HEK293 (cell line): ENCODE results near the gene KCNQ1.

Source experiments
- BCL11A ChIP-seq: fragments of 450-650 bp; formaldehyde crosslinking; IDR thresholded peaks from 2 replicates; pipeline ENCODE4 v1.5.1; 2016; ENCODE audit warnings: low read depth, missing biosample characterization, missing genetic modification characterization
- ZBTB8A ChIP-seq: fragments of 450-650 bp; formaldehyde crosslinking; IDR thresholded peaks from 2 replicates; pipeline ENCODE4 v1.5.1; 2016; ENCODE audit warnings: missing biosample characterization, missing genetic modification characterization
- ZFP37 ChIP-seq: fragments of 450-650 bp; formaldehyde crosslinking; IDR thresholded peaks from 2 replicates; pipeline ENCODE4 v1.5.1; 2016; ENCODE audit warnings: missing biosample characterization, missing genetic modification characterization
- ZNF23 ChIP-seq: fragments of 450-650 bp; formaldehyde crosslinking; IDR thresholded peaks from 2 replicates; pipeline ENCODE4 v1.5.1; 2016; ENCODE audit warnings: missing biosample characterization, missing genetic modification characterization, borderline replicate concordance
- TF ChIP-seq, protein P1 (sequence below): fragments of 450-650 bp; formaldehyde crosslinking; IDR thresholded peaks from 2 replicates; pipeline ENCODE4 v1.5.1; 2016; ENCODE audit warnings: missing biosample characterization, missing genetic modification characterization
- TF ChIP-seq, protein P2 (sequence below): fragments of 450-650 bp; formaldehyde crosslinking; IDR thresholded peaks from 2 replicates; pipeline ENCODE4 v1.5.1; 2016; ENCODE audit warnings: missing biosample characterization, missing genetic modification characterization, low read depth
- TF ChIP-seq, protein P3 (sequence below): fragments of 450-650 bp; formaldehyde crosslinking; IDR thresholded peaks from 2 replicates; pipeline ENCODE4 v1.5.1; 2017; ENCODE audit warnings: missing biosample characterization, missing genetic modification characterization

DNA sequence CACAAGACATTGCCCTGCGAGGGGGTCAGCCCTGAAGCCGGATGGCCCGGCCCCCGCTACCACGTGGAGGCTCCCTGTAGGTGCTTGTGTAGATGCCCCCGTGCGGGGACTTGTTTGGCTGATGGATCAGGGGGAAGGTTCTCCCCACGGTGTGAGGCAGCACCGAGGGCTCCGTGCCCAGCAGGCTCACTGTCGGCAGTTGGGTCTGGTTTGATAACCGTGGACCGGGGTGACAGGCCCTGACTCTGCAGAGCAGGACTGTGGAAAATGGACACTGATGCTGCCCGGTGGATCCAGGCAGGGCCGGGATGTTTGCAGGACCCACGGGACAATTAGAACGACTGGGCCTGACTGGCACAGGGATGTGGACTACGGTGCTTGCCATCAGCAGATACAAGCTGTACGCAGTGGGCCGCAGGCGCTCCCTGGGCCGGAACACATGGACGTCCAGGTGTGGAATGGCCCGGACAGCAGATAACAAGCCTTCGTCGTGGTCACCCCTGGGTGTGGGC is 19.0 kb downstream of the KCNQ1 start:
- no peak for TF ChIP-seq ZBTB8A (tag by site-specific recombination)
- TF ChIP-seq, protein P1, sequence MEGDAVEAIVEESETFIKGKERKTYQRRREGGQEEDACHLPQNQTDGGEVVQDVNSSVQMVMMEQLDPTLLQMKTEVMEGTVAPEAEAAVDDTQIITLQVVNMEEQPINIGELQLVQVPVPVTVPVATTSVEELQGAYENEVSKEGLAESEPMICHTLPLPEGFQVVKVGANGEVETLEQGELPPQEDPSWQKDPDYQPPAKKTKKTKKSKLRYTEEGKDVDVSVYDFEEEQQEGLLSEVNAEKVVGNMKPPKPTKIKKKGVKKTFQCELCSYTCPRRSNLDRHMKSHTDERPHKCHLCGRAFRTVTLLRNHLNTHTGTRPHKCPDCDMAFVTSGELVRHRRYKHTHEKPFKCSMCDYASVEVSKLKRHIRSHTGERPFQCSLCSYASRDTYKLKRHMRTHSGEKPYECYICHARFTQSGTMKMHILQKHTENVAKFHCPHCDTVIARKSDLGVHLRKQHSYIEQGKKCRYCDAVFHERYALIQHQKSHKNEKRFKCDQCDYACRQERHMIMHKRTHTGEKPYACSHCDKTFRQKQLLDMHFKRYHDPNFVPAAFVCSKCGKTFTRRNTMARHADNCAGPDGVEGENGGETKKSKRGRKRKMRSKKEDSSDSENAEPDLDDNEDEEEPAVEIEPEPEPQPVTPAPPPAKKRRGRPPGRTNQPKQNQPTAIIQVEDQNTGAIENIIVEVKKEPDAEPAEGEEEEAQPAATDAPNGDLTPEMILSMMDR (tag by site-specific recombination), result no peak
- no peak for TF ChIP-seq BCL11A (tag by site-specific recombination)
- TF ChIP-seq, protein P2, sequence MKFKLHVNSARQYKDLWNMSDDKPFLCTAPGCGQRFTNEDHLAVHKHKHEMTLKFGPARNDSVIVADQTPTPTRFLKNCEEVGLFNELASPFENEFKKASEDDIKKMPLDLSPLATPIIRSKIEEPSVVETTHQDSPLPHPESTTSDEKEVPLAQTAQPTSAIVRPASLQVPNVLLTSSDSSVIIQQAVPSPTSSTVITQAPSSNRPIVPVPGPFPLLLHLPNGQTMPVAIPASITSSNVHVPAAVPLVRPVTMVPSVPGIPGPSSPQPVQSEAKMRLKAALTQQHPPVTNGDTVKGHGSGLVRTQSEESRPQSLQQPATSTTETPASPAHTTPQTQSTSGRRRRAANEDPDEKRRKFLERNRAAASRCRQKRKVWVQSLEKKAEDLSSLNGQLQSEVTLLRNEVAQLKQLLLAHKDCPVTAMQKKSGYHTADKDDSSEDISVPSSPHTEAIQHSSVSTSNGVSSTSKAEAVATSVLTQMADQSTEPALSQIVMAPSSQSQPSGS (tag by site-specific recombination), result no peak
- no peak for TF ChIP-seq ZFP37 (tag by site-specific recombination)
- no peak for TF ChIP-seq ZNF23 (tag by site-specific recombination)
- TF ChIP-seq, protein P3, sequence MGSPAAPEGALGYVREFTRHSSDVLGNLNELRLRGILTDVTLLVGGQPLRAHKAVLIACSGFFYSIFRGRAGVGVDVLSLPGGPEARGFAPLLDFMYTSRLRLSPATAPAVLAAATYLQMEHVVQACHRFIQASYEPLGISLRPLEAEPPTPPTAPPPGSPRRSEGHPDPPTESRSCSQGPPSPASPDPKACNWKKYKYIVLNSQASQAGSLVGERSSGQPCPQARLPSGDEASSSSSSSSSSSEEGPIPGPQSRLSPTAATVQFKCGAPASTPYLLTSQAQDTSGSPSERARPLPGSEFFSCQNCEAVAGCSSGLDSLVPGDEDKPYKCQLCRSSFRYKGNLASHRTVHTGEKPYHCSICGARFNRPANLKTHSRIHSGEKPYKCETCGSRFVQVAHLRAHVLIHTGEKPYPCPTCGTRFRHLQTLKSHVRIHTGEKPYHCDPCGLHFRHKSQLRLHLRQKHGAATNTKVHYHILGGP, result no peak
